Measurements from ENCODE around the gene KAT14. TPM values are rescaled to one million over a fixed set of nuclear protein-coding genes. Genes with fewer than 3 reads are reported as not detected.
"Not testable (repeated sequence)": the region's sequence is repeated elsewhere in the genome, so short reads cannot be mapped to it uniquely, and the experiment has no call there.

Gene KAT14, protein sequence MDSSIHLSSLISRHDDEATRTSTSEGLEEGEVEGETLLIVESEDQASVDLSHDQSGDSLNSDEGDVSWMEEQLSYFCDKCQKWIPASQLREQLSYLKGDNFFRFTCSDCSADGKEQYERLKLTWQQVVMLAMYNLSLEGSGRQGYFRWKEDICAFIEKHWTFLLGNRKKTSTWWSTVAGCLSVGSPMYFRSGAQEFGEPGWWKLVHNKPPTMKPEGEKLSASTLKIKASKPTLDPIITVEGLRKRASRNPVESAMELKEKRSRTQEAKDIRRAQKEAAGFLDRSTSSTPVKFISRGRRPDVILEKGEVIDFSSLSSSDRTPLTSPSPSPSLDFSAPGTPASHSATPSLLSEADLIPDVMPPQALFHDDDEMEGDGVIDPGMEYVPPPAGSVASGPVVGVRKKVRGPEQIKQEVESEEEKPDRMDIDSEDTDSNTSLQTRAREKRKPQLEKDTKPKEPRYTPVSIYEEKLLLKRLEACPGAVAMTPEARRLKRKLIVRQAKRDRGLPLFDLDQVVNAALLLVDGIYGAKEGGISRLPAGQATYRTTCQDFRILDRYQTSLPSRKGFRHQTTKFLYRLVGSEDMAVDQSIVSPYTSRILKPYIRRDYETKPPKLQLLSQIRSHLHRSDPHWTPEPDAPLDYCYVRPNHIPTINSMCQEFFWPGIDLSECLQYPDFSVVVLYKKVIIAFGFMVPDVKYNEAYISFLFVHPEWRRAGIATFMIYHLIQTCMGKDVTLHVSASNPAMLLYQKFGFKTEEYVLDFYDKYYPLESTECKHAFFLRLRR
- 9.2 TPM for polyA plus RNA-seq (2012; ENCODE audit: low read depth, missing spikeins)

DNA sequence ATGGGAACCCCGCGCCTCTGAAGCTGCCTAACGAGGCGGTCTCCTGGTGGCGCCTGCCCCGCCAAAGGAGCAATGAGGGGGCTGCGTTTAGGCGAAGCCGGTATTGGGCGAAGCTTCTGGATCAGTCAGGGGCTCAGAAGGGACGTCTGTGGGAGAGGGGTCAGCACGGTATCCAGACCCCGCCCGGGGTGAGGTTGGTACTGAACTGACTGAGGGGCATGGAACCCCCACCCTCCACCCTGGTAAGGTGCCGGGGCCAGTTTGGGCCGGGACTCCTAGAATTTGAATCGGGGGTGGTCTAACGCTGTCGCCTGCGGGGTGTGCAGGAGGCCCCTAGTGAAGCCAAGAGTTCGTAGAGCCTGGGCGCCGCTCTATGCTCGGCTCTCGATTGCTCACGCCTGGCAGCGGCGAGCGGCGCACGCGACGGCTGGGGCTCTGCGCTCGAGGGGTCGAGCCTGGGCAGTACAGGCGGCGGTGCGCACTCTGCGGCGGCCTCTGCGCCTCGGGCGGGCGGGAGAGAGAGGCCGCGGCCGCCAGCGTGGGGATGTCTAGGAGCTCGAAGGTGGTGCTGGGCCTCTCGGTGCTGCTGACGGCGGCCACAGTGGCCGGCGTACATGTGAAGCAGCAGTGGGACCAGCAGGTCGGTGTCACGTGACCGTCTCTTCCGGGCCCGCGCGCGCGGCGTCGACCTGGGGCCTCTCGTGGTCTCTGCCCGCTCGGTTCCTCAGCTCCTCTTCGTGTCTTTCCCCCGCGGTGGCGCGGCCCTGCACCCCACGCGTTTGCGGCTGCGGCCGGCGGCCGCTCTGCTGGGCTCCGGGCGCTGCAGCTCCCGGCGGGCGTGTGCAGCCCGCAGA, at the start of gene KAT14, which contains the start of gene PET117:
Gene KAT14, plus strand, starts transcription at position 452 of the 854 bp plus-strand sequence. CDS start 4,798 bp downstream, outside the sequence.
Gene PET117, plus strand, starts transcription at position 452 of the 854 bp plus-strand sequence. Its CDS starts 93 bp downstream, at position 545.
- DNase-seq (ENCODE audit: insufficient read length, low spot score) (peak; percentile 74), FAIRE-seq (peak; percentile 93)
- TF ChIP-seq POLR2A (IDR thresholded peaks at IDR 0.05; ENCODE audit: low read depth, low read length) (peak; percentile 76), SPI1 (IDR thresholded peaks at IDR 0.05; ENCODE audit: low read depth, low read length) (no peak), TAF1 (IDR thresholded peaks at IDR 0.05; ENCODE audit: low read depth, low read length) (peak; percentile 81), POLR2AphosphoS5 (IDR thresholded peaks at IDR 0.05; ENCODE audit: low read depth, low read length) (peak; percentile 47; the same call in 1 of the 2 replicates), POU2F2 (IDR thresholded peaks at IDR 0.05; ENCODE audit: low read depth, low read length) (peak; percentile 56; the same call in 1 of the 2 replicates), PAX5 (IDR thresholded peaks at IDR 0.05; ENCODE audit: insufficient read depth, low read length, severe bottlenecking) (peak; percentile 36)

DNA sequence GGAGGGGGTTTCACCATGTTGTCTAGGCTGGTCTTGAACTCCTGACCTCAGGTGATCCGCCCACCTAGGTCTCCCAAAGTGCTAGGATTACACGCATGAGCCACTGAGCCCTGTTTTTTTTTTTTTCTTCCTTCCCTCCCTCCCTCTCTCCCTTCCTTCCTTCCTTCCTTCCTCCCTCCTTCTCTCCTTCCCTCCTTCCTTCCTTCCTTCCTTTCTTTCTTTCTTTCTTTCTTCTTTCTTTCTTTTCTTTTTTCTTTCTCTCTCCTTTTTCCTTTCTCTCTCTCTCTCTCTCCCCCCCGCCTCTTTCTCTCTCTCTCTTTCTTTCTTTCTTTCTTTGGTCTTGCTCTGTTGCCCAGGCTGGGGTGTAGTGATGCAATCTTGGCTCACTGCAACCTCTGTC, 49.4 kb upstream of the KAT14 start:
- FAIRE-seq; DNase-seq (ENCODE audit: insufficient read length, low spot score): not testable (repeated sequence)

DNA sequence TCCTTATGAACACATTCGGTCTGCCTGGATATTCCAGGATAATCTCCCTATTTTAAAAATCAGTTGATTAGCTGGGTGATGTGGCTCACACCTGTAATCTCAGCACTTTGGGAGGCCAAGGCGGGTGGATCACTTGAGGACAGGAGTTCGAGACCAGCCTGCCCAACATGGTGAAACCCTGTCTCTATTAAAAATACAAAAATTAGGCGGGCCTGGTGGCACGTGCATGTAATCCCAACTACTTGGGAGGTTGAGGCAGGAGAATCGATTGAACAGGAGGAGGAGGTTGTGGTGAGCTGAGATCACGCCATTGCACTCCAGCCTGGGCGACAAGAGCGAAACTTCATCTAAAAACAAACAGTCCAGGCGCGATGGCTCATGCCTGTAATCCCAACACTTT, 48.8 kb upstream of the KAT14 start:
- FAIRE-seq; DNase-seq (ENCODE audit: insufficient read length, low spot score): not testable (repeated sequence)

DNA sequence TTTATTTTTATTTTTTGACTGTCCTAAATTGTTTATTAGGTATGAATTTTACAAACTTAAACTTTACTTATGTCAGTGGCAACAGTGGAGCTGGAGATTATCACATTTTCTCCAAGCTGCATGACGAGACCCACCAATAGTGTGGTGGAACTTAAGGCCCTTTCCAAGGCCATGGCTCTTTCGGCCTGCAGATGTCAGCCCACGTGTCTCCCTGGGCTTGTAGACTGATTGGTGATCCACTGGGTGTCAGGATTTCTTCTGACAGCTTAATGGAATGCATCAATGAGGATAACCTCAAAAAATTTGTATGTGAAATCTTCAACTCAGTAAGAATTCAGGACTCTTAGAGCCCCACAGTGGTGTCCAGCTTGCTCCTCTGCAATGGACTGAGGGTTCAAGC, 47.6 kb upstream of the KAT14 start:
- FAIRE-seq = no peak
- no peak for TF ChIP-seq SPI1 (IDR thresholded peaks at IDR 0.05; ENCODE audit: low read depth, low read length)
- TF ChIP-seq POU2F2 (IDR thresholded peaks at IDR 0.05; ENCODE audit: low read depth, low read length) = no peak
- TF ChIP-seq POLR2AphosphoS5 (IDR thresholded peaks at IDR 0.05; ENCODE audit: low read depth, low read length) = no peak
- no peak for TF ChIP-seq POLR2A (IDR thresholded peaks at IDR 0.05; ENCODE audit: low read depth, low read length)
- no peak for TF ChIP-seq TAF1 (IDR thresholded peaks at IDR 0.05; ENCODE audit: low read depth, low read length)
- no peak for TF ChIP-seq PAX5 (IDR thresholded peaks at IDR 0.05; ENCODE audit: insufficient read depth, low read length, severe bottlenecking)
- no peak for DNase-seq (ENCODE audit: insufficient read length, low spot score)

DNA sequence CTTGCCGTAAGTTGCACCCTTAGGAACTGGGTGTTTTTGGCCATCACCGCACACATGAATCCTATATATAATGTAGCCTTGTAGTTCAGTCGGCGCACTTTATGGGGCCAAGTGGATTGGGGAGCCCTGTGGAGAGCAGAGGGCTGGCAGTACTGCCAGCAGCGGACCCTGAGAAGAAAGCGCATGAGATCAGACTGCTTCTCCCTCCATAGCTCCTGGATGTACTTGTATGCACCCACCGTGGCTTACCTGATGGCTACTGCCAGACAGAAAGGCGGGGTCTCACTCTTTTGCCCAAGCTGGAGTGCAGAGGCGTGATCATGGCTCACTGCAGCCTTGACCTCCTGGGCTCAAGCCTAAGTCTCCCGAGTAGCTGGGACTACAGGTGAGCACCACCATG, 47.2 kb upstream of the KAT14 start:
- no peak for TF ChIP-seq PAX5 (IDR thresholded peaks at IDR 0.05; ENCODE audit: insufficient read depth, low read length, severe bottlenecking)
- no peak for TF ChIP-seq POLR2A (IDR thresholded peaks at IDR 0.05; ENCODE audit: low read depth, low read length)
- TF ChIP-seq SPI1 (IDR thresholded peaks at IDR 0.05; ENCODE audit: low read depth, low read length) = no peak
- TF ChIP-seq POU2F2 (IDR thresholded peaks at IDR 0.05; ENCODE audit: low read depth, low read length) = no peak
- no peak for TF ChIP-seq POLR2AphosphoS5 (IDR thresholded peaks at IDR 0.05; ENCODE audit: low read depth, low read length)
- TF ChIP-seq TAF1 (IDR thresholded peaks at IDR 0.05; ENCODE audit: low read depth, low read length) = no peak
- no peak for FAIRE-seq
- DNase-seq (ENCODE audit: insufficient read length, low spot score) = no peak

DNA sequence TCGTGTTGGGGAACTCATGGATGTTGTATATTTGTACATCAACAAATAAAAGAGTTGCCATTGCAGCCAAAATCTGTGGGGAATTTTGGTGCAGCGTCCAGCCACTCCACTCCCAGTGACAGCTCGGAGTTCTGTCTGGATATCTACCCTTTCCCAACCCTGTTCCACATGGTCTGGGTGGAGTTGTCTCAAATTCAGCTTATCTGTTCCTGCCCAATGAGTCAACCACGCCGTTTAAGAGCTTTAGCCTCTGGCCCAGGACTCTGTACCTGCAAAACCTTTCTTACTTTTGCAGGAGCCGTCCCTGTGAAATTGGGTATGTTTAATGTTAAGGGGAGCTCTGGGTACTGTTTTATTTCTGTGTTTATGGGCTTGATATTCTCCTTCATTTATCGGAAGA, 46.0 kb upstream of the KAT14 start:
- FAIRE-seq (no peak), DNase-seq (ENCODE audit: insufficient read length, low spot score) (no peak)
- TF ChIP-seq POU2F2 (IDR thresholded peaks at IDR 0.05; ENCODE audit: low read depth, low read length) (no peak), POLR2A (IDR thresholded peaks at IDR 0.05; ENCODE audit: low read depth, low read length) (no peak), POLR2AphosphoS5 (IDR thresholded peaks at IDR 0.05; ENCODE audit: low read depth, low read length) (no peak), SPI1 (IDR thresholded peaks at IDR 0.05; ENCODE audit: low read depth, low read length) (no peak), PAX5 (IDR thresholded peaks at IDR 0.05; ENCODE audit: insufficient read depth, low read length, severe bottlenecking) (no peak), TAF1 (IDR thresholded peaks at IDR 0.05; ENCODE audit: low read depth, low read length) (no peak)

DNA sequence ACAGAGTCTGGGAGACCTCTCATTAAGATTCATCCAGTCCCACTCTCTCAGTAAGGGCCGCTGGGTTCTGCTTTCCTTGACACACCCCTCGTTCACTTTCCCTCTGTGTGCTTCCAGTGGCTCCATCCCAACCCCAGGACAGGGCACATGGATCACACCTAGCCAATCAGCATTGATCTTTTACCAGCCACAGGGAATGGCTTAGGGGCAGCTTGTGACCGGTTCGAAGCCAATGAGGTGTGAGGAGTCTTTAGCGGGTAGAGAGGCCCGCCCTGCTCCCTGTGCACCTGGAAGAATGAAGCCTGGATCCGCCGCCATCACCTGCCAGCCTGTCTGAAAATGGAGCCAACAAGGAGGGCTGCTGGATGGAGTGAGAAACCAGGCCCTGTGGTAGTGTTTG, 44.8 kb upstream of the KAT14 start:
- TF ChIP-seq POU2F2 (IDR thresholded peaks at IDR 0.05; ENCODE audit: low read depth, low read length) = no peak
- TF ChIP-seq TAF1 (IDR thresholded peaks at IDR 0.05; ENCODE audit: low read depth, low read length) = no peak
- TF ChIP-seq SPI1 (IDR thresholded peaks at IDR 0.05; ENCODE audit: low read depth, low read length) = no peak
- no peak for TF ChIP-seq POLR2A (IDR thresholded peaks at IDR 0.05; ENCODE audit: low read depth, low read length)
- TF ChIP-seq PAX5 (IDR thresholded peaks at IDR 0.05; ENCODE audit: insufficient read depth, low read length, severe bottlenecking) = no peak
- no peak for TF ChIP-seq POLR2AphosphoS5 (IDR thresholded peaks at IDR 0.05; ENCODE audit: low read depth, low read length)
- no peak for DNase-seq (ENCODE audit: insufficient read length, low spot score)
- FAIRE-seq = no peak

DNA sequence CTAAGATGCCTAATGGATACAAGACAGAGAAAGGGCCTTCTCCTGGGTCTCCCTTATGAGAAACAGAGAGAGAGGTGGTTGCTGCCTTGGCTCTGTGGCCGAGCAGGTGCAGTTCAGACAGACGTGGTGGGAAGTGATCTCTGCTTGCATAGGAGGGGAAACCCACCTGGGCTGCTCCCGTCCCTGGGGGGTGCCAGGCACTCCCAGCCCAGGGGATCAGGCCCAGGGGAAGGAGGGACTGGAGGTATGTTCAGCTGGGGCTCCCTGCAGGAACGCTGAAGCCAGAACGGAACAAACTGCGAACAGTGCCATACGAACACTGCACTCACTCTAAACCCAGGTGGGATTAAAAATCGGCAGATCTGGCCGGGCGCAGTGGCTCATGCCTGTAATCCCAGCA, 44.3 kb upstream of the KAT14 start:
- FAIRE-seq (no peak), DNase-seq (ENCODE audit: insufficient read length, low spot score) (no peak)
- TF ChIP-seq TAF1 (IDR thresholded peaks at IDR 0.05; ENCODE audit: low read depth, low read length) (no peak), SPI1 (IDR thresholded peaks at IDR 0.05; ENCODE audit: low read depth, low read length) (no peak), PAX5 (IDR thresholded peaks at IDR 0.05; ENCODE audit: insufficient read depth, low read length, severe bottlenecking) (no peak), POU2F2 (IDR thresholded peaks at IDR 0.05; ENCODE audit: low read depth, low read length) (no peak)

DNA sequence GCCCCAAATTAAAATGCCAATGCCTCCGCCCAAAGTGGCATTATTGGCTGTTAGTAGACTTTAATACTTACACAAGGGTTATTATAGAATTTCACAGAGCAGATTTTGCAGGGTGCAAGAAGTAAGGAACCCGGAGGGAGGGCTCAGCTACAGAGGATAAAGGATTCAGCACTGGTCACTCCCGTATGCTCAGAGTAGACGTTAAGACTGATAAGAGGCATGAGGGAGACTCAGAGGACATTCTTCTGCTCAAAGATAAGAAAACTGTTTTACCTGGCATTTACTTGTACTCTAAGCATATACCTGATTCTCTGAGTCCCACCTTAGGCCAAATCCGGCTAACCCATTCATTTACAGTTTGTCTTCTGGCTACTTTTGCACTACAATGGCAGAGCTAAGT, 43.5 kb upstream of the KAT14 start:
- TF ChIP-seq POLR2AphosphoS5 (IDR thresholded peaks at IDR 0.05; ENCODE audit: low read depth, low read length) = no peak
- no peak for TF ChIP-seq POU2F2 (IDR thresholded peaks at IDR 0.05; ENCODE audit: low read depth, low read length)
- TF ChIP-seq SPI1 (IDR thresholded peaks at IDR 0.05; ENCODE audit: low read depth, low read length) = no peak
- TF ChIP-seq TAF1 (IDR thresholded peaks at IDR 0.05; ENCODE audit: low read depth, low read length) = no peak
- no peak for TF ChIP-seq PAX5 (IDR thresholded peaks at IDR 0.05; ENCODE audit: insufficient read depth, low read length, severe bottlenecking)
- no peak for TF ChIP-seq POLR2A (IDR thresholded peaks at IDR 0.05; ENCODE audit: low read depth, low read length)
- FAIRE-seq = no peak
- DNase-seq (ENCODE audit: insufficient read length, low spot score) = no peak

DNA sequence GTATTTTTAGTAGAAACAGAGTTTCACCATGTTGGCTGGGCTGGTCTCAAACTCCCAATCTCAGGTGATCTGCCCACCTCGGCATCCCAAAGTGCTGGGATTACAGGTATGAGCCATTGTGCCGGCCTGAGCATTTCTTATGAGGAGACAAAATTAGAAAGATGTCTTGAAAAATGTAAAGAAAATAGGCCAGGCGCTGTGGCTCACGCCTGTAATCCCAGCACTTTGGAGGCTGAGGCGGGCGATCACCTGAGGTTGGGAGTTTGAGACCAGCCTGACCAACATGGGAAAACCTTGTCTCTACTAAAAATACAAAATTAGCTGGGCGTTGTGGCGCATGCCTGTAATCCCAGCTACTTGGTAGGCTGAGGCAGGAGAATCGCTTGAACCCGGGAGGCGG, 37.1 kb upstream of the KAT14 start:
- FAIRE-seq; DNase-seq (ENCODE audit: insufficient read length, low spot score): not testable (repeated sequence)
